GM23338 (cell line): ENCODE measurements around the gene SCLY.

Experiments
- CREB1 ChIP-seq: fragments of 250-450 bp; sonication (Bioruptor Pico); IDR thresholded peaks from 2 replicates; pipeline ENCODE4 v1.5.0; 2020; ENCODE audit warnings: low read depth, mild to moderate bottlenecking, moderate library complexity
- CTCF ChIP-seq, 2 experiments: fragments of 200-600 bp in 1 of 2; sonication (generic) in 1 of 2; conservative IDR thresholded peaks; 2 replicates each; pipeline versions ENCODE4 v1.5.1 to v1.6.1; 2016 to 2017; ENCODE audit warnings: antibody characterized with exemption in 2 of 2, low read depth in 2 of 2, mild to moderate bottlenecking in 2 of 2, moderate library complexity in 1 of 2
- ETS1 ChIP-seq: IDR thresholded peaks from 2 replicates; pipeline ENCODE4 v1.6.1; 2016; ENCODE audit warnings: antibody characterized with exemption
- EZH2 ChIP-seq: fragments of 200-600 bp; sonication (generic); IDR thresholded peaks from one replicate; pipeline ENCODE4 v1.8.0; 2017; ENCODE audit warnings: antibody characterized with exemption, mild to moderate bottlenecking, low read depth; ENCODE audit not compliant: unreplicated experiment
- EZH2phosphoT487 ChIP-seq: fragments of 200-600 bp; sonication (generic); IDR thresholded peaks from one replicate; pipeline ENCODE4 v1.8.1; 2018; ENCODE audit warnings: antibody characterized with exemption; ENCODE audit not compliant: unreplicated experiment
- JUNB ChIP-seq: IDR thresholded peaks from one replicate; pipeline ENCODE4 v1.6.1; 2016; ENCODE audit warnings: antibody characterized with exemption; ENCODE audit not compliant: unreplicated experiment
- NANOG ChIP-seq: IDR thresholded peaks from 2 replicates; pipeline ENCODE4 v1.6.1; 2016; ENCODE audit warnings: antibody characterized with exemption, borderline replicate concordance
- POLR2AphosphoS5 ChIP-seq: IDR thresholded peaks from 2 replicates; pipeline ENCODE4 v1.6.1; 2016; ENCODE audit warnings: antibody characterized with exemption, low read depth
- REST ChIP-seq: IDR thresholded peaks from one replicate; pipeline ENCODE4 v1.6.1; 2018; ENCODE audit warnings: antibody characterized with exemption; ENCODE audit not compliant: unreplicated experiment
- ZNF462 ChIP-seq: fragments of 250-450 bp; sonication (Bioruptor Pico); IDR thresholded peaks from 2 replicates; pipeline ENCODE4 v1.5.0; 2020; ENCODE audit warnings: mild to moderate bottlenecking, moderate library complexity

DNA sequence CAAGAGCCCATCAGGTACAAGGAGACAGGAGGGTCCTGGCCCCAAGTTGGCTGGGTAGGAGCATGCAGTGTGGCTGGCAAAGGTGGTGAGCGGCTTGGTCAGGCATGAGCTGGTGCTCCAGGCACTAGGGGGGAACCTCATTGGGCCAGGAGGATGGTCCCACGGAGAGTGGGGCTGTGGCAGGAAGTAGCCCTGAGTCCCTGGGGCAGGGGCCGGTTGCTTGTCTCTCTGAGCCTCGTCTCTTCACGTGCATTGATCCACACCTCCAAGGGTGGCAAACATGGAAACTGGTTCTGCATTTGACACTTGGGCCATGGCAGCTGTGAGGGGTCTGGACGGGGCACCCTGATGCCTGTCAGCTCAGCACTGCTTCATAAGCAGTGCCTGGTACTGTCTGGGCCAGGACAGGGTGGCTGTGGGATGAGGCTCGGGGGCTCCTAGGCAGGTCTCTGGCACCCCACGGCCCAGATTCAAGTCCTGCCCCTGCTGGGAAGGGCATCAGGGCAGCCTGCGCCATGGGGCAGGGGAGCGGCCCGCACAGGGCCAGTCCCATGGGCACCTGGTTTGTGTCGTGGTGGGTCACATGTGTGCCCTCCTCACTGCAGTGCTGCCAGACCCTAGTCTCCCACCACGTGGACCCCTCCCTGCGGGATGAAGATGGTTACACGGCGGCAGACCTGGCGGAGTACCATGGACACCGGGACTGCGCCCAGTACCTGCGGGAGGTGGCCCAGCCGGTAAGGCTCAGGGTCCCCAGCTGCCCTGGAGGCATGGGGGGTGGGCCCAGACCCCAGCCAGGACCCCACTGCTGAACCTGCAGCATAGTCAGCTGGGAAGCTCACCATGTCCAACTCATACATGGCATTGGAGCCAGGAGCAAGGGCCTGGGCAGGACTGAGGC is 55.7 kb downstream of the SCLY start:
- TF ChIP-seq CTCF (conservative IDR thresholded peaks at IDR 0.05; ENCODE audit: low read depth in 2 of 2) (no peak), EZH2 (no peak), POLR2AphosphoS5 (no peak), REST (no peak), ZNF462 (no peak), JUNB (no peak), CREB1 (CRISPR knock-in tag) (no peak), NANOG (no peak), EZH2phosphoT487 (no peak), ETS1 (no peak)
